ENCODE measurements around the gene KLF2. TPM values are rescaled to one million over a fixed set of nuclear protein-coding genes. Genes with fewer than 3 reads are reported as not detected.

KLF2 gene
- total RNA-seq, 1 donor from 2014 or later = 216 TPM

DNA sequence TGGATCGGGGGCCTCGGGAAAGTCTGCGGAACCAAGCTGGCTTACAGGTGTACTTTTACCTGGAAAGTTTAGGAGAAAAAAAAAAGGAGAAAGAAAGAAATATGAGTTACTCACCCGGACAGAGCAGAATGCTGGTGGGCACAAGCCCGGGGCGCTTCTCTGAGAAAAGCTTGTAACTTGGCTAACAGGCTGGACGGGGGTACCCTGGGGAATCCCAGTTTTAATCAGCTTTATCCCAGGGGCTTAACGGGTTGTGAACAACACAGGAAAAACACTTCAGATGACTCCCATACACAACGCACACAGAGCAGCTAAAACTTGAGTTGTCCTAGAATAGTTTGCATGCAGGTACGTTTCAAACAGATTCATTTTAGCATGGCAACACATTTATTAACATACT is 37.3 kb downstream of the KLF2 start:
- intact Hi-C loops (cut with micrococcal nuclease) = loop anchor here (10.0 kb wide), 1 partner anchor 223 kb away; no protein-coding TSS in a partner anchor

DNA sequence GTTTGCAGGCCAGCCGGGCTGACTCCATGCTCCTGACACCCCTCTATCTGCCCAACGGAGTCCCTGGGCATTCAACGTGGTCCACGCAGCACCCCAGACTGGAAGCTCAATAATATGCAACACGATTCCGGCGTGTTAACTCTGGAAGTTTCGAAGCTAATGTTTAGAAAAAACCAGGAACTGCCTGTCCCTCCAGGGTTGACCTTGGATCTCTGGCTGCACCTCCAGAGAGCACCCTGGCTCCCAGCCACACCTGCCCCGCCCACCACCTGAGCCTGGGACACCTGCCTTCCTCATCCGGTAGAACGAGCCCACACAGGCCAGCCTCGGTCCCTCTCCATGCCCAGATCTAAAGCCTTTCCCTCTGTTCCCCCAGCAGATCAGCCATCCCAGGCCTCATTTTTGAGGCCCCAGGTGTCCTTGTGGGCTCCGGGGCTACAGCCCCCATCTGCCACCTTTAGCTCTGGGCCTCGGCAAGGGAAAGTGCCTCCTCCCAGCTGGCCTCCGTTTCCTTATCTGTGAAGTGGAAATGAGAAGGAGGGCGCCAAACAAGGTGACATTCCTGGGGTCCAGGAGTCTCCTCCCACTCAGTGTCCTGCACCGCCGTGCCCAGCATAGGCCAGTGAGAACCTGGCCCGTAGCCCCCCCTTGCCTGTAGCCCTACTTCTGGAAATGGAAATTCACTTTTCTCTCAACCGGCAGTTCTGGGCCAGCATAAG is 38.7 kb downstream of the KLF2 start:
- intact Hi-C loops (cut with micrococcal nuclease) = loop anchor here (10.0 kb wide), 1 partner anchor 222 kb away; no protein-coding TSS in a partner anchor

DNA sequence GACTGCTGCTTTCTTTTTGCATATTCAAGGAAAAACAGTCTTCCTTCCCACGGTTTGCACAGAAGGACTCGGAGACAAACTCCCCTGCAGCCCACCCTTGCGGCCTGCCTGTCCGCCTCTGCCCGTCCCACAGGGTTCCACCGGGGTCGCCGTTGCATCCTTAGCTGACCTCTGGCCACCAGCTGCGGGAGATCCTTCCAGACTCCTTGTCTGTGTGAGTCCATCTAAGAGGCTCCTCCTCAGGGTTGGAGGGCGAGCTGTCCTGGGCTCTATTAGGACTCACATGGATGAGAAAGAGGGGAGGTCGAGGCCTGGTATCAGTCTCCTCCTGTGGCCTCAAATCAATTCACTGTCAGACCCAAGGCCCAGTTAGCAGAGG is 39.2 kb downstream of the KLF2 start:
- intact Hi-C loops (cut with micrococcal nuclease) = loop anchor here (10.0 kb wide), 1 partner anchor 221 kb away; no protein-coding TSS in a partner anchor

DNA sequence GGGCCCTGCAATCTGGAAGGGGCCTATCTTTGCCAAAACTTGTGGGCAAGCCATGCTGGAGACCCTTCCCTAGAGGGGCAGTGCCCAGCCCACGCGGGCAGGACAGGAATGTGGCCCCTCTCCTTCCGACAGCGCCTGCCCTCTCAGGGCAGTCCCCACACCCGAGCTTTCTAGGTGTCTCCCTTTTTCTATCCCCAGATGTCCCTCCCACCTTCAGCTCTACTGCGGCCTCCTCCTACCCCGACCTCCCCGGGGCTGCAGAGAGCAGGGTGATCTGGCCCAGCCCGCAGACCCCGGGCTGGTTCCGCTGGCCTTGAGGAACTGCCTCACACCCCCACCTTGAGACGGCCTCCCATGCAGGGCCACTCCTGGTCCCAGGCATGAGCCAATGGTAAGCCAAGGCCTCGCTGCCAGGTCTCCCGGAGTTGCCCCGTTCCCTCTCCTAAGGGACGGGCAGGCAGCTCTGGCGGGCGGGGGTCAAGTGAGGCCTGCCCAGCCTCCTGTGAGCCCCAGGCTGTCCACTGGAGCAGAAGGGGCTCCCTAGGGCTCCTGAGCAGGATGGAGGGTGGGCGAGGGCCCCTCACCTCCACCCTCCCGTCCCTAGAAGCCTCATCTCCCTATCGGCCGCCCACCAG is 39.7 kb downstream of the KLF2 start:
- intact Hi-C loops (cut with micrococcal nuclease) = loop anchor here (10.0 kb wide), 1 partner anchor 220 kb away; no protein-coding TSS in a partner anchor

DNA sequence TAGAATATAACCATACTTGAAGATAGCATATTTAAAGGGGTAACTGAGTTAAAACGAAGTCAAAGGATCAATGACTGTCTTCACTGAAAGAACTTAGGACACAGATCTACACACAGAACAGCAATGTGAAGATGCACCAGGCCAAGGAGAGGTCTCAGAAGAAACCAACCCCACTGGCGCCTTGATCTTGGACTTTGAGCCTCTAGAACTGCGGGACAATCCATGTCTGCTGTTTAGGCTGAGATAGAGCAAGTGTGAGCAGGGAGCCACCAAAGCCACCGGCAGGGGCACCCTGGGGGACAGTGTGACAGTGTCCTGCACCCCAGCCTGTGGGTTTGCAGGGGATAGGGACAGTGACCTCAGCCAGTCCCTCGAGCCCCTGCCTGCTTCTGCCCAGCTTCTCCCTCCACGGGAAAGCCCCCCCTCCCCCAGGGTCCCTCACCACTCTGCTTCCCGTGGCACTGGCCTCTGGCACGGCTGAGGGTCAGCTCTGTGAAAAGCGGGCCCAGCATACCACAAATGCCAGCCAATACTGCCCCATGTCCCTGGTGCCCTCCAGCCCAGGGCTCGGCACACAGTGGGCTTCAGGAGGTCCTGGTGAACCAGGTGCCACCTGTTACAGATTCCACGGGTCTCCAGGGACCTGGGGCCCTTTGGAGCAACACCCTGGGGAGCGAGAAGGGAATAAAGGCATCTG is 40.8 kb downstream of the KLF2 start:
- intact Hi-C loops (cut with micrococcal nuclease) = loop anchor here (5.0 to 10.0 kb wide), 2 partner anchors 168 to 219 kb away; partner anchors contain the start of gene AP1M1

DNA sequence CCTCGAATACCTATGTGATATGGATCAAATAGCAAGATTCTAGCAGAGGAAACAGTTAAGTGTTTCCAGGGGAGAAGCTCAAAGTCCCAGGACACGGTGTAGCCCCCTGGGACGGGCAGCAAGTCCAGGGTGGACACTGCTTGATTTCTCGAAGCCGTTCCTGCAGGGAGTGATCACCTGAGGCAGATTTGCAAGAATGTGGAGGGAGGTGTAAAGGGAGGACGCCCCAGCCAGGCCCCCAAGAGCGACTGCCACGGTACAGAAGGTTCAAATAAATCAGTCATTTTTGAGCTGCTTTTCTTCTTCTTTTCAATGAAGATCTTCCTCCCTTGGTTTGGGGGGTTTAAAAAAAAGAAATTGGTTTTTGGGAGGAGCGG is 41.4 kb downstream of the KLF2 start:
- intact Hi-C loops (cut with micrococcal nuclease) = loop anchor here (5.0 to 10.0 kb wide), 2 partner anchors 169 to 219 kb away; partner anchors contain the start of gene AP1M1

DNA sequence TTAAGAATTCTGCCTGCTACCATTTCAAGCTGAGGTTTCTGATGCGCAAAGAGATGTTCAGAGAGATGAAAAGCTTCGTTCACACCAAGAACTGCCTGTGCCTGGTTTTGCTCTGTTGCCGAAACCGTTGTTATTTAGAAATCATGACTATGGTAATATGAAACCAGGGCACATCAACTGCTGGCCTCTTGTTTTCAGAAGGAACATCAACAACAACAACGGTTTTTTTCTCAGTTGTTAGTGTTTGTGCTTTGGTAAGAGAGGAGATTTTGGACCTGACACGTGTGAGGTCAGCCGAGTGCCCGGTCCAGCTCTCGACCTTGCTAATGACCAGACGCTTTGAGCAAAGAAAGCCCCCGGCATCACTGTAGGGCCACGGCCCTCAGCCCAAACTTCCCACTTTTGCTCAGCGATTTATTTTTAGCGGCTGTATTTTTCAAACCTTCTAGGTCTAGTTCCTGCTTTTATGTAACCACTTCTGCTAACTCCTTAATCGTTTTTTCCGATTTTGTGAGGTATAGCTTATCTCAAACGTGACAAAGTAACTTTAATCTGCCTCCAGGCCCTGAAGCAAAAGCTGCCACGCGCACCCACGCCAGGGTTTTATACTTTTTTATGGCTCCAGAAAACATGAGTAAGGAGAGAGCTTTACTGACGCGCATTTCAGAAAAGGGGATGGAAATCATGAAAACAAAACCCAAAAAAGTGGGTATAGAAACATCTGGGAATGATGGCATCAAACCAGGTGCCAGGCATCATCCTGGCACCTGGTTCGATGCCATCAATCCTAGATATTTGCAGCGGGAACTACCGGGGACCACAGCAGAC is 42.0 kb downstream of the KLF2 start:
- intact Hi-C loops (cut with micrococcal nuclease) = loop anchor here (1.0 to 10.0 kb wide), 3 partner anchors 27 to 218 kb away; partner anchors contain the start of gene AP1M1

DNA sequence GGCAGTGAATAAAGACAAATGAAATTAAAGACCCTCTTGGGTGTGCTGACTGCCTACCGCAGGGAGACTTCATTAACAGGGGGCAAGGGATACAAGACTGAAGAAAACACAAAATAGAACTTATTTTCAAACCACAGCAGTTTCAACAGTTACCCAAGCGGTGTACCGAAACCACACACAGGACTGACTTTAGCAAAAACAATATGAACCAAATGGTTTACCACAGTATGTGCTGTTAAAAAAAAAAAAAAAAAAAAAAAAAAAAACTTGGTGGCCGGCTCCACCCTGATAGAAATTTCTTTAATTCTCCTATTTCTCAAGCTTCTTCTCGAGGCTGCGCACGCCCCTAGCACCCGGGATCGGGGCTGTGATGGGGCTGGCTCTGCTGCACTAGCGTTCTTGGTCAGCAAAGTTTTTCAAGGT is 42.6 kb downstream of the KLF2 start:
- intact Hi-C loops (cut with micrococcal nuclease) = loop anchor here (1.0 to 10.0 kb wide), 3 partner anchors 28 to 218 kb away; partner anchors contain the start of gene AP1M1

DNA sequence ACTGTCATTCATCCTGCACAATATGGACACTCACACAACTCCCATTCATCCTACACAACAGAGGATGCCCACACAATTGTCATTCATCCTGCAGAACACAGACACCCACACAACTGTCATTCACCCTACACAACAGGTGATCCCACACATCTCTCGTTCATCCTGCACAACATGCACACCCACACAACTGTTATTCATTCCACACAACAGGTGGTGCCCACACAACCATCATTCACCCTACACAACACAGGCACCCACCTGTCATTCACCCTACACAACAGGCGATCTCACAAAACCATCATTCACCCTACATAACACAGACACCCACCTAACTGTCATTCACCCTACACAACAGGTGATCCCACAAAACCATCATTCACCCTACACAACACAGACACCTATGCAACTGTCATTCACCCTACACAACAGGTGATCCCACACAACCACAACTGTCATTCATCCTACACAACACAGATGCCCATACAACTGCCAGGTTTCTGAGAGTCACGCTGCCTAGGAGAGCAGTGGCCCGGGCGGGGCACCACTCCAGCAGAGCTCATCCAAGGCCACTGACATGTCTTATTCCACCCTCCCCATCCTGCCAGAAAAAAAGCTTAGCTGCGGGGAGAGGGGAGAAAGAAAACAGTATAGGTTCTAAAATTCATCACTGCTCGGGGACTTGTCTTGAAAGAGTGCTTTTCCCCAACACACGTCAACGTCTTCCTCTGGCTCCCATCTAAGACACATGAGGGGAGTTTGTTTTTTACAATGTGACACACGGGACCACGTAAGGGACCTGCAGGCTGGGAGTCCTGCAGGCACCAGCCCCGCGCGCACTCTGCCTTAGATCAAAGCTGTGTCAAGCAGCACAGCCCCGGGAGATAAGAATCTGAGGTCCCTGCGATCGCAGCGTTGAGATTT is 44.0 kb downstream of the KLF2 start:
- intact Hi-C loops (cut with micrococcal nuclease) = loop anchor here (1.0 to 10.0 kb wide), 3 partner anchors 15 to 216 kb away; partner anchors contain the start of gene AP1M1

DNA sequence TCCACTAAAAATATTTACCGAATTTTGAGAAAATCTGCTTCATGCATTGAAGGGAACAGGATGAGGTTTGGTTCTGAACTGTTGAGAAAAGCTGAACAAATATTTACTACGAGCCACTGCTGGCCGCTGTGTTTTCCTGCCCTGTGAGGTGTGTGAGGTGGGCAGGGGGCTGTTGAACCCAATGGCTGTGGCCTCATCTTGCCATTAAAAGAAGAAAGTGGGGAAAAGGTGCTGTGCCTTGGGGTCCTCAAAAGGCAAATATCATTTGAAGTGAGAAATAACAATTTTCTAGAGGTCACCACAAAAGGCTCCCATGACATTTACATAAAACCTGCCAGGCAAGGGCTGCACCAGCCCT is 44.7 kb downstream of the KLF2 start:
- intact Hi-C loops (cut with micrococcal nuclease) = loop anchor here (1.0 to 10.0 kb wide), 3 partner anchors 14 to 216 kb away; partner anchors contain the start of gene AP1M1

DNA sequence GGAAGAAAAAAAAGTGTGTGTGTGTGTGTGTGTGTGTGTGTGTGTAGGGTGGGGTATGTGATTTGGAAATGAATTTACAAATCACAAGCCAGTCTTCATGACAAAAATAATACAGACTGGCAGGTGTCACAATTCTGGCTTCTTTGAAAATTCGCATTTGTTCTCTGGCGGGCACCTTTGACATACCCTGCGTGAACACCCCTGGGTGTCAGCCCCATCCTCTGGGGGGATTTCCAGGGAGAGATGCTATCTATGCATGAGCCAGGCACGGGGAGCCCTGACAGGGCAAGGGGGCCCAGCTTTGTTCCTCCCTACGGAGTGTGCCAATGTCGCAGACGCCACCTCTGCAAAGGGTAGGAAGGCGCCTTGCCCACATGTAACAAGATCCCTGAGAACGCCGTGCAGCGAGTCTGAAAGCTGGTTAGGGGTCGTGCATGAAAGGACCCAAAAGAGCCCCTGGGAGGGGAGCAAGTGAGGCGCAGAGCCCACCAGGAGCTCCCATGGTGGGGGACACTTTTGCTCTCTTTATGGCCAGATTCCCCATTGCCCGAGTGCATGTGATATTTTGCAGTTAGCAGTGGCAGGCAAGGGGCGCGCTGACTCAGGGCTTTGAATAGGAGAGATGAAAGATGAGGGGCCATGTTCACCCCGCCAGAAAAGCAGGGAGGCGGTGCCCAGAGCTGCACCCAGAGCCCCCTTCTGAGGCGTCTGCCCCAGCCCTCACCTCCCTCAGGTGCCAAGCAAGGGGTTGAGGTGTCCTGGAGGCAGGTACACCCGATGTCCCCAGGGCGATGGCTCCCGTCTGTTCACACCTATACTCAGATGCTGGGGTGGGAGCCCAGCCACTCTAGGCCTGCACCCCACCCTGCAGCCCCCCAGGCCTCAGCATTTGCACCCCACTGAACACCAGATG is 45.3 kb downstream of the KLF2 start:
- intact Hi-C loops (cut with micrococcal nuclease) = loop anchor here (1.0 to 10.0 kb wide), 5 partner anchors 13 to 533 kb away; partner anchors contain the start of genes AP1M1 and TPM4

DNA sequence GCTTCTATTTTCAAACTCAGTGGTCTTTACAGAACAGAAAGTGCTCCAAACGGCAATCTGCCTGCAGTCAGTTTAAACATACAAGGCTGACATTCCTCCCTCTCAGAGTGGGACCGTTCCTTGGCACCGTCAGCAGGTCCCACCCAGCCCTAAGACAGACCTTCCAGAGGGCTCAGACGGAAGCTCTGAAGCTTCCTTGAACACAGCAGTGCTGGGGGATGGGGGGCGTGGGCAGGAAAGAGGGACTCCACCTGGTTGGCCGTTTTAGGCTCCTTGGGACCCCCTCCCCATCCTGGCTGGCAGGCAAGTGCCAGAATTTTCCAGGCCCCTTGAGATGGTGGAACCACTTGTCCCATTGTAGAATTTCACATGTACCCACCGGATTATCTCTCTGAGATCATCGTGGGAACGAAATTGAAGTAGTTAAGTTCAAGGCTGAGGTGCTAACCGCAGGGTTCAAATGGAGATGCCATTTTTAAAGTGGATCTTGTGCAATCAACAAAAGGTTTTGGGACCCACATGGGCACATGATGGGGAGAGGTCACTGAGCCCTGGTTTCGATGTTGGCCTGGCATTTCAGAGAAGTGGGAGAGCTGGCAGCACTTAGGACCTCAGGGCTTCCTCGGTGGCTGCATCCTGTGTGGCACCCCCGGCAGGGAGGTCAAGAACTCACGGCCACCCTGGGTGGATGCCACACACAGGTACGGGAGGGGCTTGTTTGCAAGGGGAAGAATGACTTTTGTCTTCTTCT is 46.2 kb downstream of the KLF2 start:
- intact Hi-C loops (cut with micrococcal nuclease) = loop anchor here (1.0 to 5.0 kb wide), 4 partner anchors 41 to 534 kb away; partner anchors contain the start of gene TPM4

DNA sequence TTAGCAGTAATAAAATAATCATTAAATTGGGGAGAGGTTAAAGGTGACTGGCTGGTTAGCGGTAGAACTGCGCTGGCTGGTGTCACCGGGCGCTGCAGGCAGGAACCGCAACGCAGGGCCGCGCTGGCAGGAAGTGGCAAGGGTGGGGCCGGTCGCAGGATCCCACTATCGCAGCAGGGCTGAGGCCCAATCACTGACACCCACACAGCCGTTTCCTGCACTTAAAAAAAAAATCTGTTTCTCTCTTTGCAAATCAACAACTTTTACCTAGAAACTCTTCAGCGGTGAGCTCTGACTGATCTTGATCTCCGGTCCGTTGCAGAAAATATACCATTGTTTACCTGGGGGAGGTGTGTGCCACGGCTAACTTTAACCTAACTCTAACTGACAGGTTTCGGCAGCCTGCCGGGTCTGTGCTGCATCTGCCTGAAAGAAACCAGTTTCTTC is 46.9 kb downstream of the KLF2 start:
- intact Hi-C loops (cut with micrococcal nuclease) = loop anchor here (1.0 to 5.0 kb wide), 4 partner anchors 41 to 535 kb away; partner anchors contain the start of gene TPM4

DNA sequence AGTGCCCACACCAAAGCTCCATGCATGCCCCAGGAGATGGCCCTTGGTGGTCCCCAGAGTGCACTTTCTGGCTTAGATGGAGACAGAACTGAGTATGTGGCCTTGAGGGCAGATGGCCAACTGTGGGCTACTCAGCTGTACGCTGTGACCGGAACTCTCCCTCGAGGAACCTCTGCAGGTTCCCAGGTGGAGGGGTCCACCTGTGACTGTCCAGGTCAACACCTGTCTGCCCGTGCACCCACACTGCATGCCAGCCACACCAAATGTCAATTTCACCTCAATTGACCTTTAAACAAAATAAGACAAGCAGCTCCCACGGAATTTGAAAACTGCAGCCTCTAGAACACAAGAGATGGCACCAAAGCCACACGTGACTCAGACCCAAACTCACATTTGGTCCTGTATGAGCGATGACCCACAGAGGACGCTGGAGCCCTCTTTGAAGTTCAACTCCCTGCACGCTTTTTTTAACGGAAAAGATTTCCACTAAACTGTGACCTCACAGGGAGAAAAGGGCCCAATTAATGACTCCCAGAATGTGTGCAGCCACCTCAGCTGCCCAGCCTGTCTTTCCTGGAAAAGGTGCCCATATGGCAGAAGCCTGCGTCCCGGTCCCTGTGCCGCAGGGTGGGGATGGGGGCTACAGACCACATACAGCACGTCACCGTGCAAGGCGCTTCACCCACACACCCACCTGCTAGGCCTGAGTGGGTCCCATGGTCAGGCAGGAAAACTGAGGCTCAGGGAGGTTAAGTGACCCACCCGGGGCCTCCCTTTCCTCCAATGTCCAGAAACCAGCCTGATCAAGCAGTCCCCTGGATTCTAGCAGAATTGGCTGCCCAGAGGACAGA is 47.7 kb downstream of the KLF2 start:
- intact Hi-C loops (cut with micrococcal nuclease) = loop anchor here (5.0 kb wide), 1 partner anchor 295 kb away; the partner anchor contains the start of gene TPM4

DNA sequence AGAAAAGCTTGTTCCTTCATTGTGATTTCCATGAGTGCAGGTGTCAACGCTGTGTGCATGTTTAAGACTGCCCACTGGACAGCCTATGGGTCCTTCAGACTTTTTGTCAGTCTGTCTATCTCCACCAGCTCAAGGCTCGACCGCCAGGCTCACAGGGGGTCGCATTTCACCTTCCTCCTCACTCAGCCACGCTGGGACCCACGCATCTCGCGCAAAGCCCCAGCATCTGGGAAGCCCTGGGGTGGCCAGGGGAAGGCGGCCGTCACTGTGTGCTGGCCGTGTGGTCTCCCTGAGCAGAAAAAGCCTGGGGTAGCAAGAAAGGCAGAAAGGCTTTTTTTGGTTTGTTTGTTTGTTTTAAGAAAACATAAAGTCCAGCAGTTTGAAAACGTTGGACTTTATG is 48.5 kb downstream of the KLF2 start:
- intact Hi-C loops (cut with micrococcal nuclease) = loop anchor here (5.0 kb wide), 1 partner anchor 296 kb away; the partner anchor contains the start of gene TPM4

DNA sequence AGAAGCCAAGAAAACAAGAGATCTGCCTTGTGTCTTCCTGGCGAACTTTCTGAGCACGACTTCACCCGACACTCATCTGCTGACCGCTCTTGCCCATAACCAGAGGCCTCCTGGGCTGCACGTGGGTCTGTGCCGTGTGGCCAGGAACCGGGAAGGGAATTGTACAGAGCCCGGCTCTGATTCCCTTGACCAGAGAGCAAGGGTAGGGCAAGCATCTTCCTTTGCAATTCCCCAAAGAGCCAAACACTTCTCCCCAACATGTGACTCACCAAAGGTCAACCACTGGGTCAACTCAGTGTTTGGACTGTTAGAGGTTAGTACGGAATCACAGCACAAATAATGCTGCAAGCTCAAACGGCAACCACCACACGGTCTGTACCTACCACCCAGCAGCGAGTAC is 48.9 kb downstream of the KLF2 start:
- intact Hi-C loops (cut with micrococcal nuclease) = loop anchor here (5.0 kb wide), 1 partner anchor 296 kb away; the partner anchor contains the start of gene TPM4
